M059J (cell line): ENCODE data around the gene NLK. TPM values are rescaled to one million over a fixed set of nuclear protein-coding genes. Genes with fewer than 3 reads are reported as not detected.
"Not testable (repeated sequence)": the region's sequence is repeated elsewhere in the genome, so short reads cannot be mapped to it uniquely, and the experiment has no call there.

Source experiments
- DNase-seq: peaks from one replicate; pipeline ENCODE4 v3.0.0-alpha.2; 2012; ENCODE audit warnings: low read depth
- total RNA-seq: library from RNA; depleted of rRNA; stranded (reverse); fragments of >200 nt; shearing (Covaris generic); gene quantifications from 2 replicates; pipeline ENCODE4 v1.2.3, GENCODE V29; 2014

Gene NLK
- total RNA-seq, 1 experiment from 2014 or later = 19.5 TPM

DNA sequence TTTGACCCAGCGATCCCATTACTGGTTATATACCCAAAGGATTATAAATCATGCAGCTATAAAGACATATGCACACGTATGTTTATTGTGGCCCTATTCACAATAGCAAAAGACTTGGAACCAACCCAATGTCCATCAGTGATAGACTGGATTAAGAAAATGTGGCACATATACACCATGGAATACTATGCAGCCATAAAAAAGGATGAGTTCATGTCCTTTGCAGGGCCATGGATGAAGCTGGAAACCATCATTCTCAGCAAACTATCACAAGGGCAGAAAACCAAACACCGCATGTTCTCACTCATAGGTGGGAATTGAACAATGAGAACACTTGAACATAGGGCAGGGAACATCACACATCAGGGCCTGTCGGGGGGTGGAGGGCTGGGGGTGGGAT lies 112.9 kb downstream of the NLK start:
- DNase-seq = not testable (repeated sequence)

DNA sequence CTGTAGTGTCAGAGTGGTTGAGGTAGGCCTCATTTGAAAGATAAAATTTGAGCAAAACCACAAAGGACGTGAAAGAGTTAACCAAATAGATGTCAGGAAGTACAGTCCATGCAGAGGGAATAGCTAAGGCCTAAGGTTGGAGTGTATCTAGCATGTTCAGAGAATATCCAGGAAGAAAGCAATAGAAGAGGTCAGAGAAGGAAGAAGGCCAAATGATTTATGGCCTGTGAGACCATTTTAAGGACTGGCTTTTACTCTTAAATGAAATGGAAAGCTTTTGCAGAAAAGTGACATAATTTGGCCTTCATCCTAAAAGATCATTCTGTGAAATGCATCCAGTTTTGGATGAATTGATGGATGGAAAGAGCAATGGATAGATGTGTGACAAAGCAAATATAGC lies 116.5 kb downstream of the NLK start:
- DNase-seq = no peak

DNA sequence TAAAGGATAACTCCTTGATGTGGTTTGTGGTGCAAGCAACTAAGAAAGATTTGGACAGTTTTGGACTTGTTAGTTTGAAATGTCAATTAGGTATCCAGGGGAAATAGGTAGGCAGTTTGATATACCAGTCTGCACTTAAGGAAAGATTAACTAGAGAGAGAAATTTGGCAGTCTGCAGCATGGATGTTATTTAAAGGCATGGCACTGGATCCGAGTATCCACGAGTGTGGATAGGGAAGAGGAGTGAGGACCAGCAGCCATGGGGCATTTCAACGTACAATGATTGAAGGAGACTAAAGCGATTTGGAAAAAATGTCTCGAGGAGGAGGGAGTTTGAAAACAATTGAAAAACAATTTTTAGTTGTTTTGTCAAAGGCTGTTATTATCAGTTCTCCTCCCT lies 117.4 kb downstream of the NLK start:
- DNase-seq = no peak

DNA sequence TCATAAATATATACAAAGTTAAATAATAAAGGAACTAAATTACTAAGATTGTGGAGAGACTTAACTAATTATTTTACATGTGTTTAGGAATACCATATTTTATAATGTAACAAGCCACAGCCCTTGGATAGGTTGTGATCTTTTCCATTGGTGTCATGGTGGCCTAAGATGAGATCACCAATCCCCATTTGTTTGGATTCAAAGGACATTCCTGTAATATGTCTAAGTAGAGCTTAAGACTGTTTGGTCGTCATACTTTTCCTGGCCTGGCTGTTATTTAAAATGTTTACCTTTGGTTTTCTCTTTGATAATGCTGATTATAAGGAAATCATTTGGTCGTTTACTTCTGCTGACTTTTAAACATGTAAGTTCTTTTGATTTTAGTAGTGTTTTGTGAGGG lies 118.1 kb downstream of the NLK start:
- DNase-seq = no peak

DNA sequence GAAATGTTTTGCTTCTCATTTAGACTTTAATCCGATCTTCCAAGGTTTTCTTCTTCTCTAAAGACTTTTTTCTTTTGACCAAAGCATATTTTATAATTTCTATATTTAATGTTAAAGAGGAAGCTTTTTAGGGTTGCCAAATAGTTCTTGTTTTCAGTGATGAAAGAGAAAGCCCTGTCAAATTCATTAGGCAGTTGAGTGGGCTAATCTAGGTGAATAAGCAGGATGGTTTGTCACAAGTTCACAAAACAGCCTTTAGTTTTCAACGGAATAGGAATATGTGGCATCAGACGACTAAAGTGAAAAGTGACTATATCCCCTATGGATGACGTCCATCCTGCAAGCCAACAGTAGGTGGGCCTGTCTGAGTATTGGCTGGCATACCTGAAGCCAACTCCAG lies 118.8 kb downstream of the NLK start:
- DNase-seq = no peak

DNA sequence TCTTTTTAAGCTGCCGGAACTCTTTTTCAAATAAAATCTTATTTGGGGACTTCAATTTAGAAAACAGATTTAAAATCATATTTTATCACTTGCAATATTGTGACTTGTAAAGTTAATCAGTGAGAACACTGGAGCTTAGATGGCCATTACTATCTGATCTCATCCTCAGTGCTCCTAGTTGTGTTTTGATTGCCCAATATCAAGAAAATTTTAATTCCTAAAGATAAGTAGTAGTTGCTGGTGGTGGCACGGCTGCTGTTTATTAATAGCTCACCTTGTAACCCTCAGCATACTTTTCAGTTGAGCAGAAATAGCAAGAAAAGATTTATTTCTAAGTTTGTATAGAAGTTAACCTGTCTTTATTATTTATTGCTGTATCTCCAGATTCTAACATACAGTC lies 124.0 kb downstream of the NLK start:
- DNase-seq = no peak

DNA sequence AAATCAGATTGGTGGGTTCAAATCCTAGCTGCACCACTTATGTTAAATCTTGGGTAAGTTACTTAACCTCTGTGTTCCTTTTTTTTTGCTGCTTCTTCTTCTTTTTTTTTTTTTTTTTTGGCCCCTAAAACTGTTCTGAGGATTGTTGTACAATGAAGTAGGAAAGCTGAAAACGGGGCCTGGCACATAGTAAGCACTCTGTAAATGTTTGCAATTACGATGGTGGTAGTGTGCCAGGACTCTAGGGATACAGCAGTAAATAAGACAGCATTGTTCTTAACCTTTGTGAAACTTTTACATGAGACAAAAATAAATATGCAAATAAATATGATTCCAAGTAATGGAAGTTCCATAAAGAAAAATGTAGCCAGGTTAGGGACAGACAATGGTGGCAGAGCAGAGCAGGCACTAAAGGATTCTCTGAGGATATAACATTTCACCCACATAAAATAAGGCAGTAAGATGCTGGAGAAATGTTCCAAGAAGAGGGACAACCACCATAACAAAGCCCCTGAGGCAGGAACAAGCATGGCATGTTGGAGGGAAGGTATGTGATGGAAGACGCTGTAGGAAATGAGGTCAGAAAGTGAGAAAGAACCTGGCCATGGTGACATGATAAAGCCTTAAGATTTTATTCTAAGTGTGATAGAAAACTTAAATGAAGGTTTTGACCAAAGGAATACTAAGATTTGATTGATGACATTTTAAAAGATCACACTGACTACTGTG lies 127.3 kb downstream of the NLK start:
- no peak for DNase-seq

DNA sequence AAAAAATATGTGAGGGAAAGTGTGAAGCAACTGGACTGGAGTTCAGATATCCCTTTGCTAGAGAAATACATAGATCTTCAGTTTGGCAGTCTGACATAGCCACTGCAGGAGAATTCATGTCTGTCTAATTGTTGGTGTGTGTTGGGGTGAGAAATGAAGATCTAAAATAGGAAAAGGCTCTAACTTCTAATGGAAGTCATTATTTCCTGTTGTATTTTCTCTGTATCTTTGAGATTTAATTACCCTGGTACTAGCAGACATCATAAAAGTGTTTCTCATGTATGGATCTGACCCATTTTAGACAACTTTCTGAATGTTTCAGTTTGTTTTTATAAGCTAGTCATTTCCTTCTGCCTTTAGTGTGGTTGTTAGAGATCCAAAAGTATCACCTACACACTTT lies 128.3 kb downstream of the NLK start:
- no peak for DNase-seq

DNA sequence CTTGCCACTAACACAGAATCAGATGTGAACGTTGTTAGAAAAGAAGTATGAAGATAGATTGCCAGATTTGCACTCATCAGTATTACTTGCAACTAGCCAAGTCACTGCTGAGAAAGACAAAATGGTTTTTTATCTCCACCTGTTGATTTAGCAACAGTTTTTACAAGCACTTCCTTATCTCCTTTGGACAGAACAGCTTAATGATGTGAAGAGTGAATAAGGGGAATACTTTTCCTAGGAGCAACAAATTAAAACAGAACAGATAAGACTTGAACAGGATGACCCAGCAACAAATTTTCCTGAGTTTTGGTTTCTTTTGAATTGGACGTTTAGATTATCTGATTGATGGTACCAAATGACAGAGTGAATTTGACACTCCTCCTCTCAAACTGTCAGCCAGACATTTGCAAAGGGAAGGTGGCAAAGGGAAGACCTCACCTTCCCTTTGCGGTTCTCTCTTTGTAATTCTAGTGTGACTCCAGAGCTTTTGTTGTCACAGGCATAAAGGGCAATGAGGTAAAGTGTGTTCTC lies 130.6 kb downstream of the NLK start:
- no peak for DNase-seq

DNA sequence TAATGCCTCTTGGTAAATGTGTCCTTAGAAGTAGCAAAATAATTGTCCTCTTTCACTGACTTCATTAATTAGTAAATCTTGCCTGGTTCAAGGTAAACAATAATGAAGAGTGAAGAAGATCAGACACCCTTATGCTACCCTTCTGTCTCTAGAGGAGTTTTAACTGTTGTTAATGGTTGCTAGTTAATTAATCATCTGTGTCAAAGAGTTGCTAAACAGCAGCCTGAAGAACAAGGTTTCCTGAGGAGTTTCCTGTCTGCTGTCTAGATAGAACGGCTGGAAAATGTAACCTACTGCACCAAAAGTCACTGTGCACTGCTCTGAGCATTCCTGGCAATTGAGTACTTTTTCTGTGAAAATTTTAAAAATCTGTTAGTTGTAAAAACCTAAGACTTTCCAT lies 131.3 kb downstream of the NLK start:
- no peak for DNase-seq

DNA sequence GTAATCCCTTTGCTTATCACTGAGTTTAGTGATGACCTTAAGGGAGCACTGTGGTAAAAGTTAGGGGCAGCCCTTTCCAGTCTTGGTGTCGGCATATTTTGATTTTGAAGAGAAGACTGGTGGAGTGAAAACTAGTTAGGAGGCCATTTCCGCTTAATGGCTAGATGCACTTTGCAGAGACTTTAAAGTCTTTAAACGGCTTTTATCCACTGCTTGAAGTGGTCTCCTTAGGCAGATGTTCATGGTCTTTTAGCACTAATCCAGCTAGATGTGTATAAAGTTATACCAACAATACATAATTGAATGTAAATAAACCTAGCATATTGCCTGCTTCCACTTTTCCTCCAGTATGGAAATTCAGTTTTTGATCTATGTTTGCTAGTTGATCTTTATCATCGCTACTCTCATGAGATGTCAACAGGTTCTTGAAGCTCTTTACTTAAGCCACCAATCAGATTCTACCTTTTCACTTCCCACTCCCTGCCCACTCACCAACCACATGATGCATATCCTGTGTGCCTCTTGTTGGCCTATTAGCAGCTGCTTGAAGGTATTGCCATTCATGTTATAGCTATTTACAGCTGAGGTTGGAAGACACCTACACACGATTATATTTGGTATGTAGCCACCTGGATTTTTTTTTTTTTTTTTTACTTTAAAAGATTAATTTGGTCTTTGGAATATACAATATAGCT lies 132.0 kb downstream of the NLK start:
- no peak for DNase-seq

DNA sequence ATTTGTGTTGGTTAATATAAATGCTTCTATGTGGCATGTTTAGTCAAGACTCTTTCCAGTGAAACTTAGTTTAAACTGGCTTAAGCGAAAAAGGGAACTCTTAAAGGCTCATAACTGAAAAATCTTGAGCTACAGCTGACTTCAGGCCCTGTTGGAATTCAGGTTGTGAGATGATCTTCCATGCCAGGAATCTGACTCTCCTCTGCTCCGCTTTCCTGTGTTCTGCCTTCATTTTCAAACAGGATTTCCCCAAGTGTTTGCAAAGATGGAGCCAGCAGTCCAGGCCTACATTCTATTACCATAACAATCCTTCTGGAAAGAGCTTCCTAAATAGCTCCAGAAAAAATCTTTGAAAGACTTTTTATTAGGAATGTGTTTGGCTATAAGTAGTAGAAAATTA lies 134.9 kb downstream of the NLK start:
- DNase-seq = no peak

DNA sequence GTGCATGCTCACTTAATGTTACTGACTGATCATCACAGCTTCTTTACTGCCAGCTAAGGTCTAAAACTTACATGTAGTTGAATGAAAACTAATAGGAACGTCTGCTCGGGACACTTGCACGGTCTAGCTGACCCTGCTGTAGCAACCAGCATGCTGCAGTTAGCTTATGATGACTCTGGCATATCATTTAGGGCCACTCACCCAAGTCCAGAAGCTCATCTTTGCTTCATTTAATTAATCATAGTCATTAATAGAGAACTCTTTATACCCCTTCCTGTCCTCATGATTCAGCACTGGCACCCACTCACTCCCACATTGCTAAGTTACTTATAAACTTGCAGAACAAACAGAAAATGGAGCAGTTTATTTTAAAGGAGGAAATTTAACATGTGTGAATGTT lies 136.3 kb downstream of the NLK start:
- DNase-seq = no peak

DNA sequence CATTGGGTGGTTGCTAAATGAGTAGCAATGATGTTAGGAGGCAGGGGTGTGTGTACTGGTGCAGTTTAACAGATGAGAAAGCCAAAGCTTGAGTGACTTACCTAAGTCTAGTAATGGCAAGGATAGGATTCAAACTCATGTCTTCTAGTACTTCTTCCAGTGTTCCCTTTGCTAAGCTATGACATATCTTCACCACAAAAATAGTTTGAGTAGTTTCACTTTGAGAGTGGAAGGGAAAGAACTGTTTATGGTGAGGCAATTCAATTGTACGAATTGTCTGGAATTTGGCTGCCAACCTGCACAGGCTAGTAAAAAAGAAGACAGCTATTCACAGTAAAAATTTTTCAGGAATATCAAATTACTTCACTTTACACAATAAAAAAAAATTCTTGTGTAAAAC lies 138.0 kb downstream of the NLK start:
- peak; percentile 9 for DNase-seq

DNA sequence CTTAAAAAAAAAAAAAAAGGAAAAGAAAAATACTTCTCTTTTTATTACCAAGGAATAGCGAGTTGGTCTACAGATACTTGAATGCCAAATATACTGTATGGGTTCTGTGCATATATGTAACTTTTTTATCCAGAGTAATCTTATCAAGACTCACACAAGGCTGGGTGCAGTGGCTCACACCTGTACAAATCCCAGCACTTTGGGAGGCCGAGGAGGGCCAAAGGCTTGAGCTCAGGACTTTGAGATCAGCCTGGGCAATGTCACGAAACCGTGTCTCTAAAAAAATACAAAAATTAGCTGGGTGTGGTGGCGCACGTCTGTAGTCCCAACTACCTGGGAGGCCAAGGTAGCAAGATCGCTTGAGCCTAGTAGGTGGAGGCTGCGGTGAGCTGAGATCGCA lies 139.1 kb downstream of the NLK start:
- DNase-seq = no peak

DNA sequence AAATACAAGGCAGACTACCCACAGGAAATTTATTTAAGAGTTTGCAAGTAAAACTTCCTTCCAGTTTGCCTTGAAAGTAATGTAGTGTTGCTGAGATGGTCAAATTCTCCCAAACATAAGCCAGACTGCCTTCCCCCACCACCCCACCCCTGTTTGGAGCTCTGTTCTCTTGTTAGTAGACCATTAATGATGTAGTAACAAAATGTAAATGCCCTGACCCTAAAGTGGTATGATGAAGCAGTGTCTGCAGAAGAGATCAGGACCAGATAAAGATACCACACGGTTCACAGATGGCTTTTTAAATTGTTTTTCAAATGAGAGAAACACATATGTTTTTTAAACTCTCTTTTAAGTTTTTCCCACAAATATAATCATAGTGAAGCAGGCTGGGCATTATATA lies 140.1 kb downstream of the NLK start:
- DNase-seq = no peak

DNA sequence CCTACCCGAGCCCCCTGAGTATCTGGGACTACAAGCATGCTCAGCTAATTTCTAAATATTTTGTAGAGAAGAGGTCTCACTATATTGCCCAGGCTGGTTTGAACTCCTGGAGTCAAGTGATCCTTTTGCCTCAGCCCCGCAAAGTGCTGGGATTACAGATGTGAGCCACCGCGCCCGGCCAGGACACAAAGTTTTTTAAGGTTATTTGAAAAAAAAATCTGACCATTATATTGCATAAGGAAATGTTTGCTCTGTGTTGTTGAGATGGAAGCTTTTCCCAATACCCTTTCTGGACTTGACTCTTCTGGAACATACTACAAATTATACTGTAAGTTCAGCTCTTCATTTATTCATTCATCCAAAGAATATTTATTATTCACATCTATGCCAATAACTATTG lies 143.2 kb downstream of the NLK start:
- no peak for DNase-seq

DNA sequence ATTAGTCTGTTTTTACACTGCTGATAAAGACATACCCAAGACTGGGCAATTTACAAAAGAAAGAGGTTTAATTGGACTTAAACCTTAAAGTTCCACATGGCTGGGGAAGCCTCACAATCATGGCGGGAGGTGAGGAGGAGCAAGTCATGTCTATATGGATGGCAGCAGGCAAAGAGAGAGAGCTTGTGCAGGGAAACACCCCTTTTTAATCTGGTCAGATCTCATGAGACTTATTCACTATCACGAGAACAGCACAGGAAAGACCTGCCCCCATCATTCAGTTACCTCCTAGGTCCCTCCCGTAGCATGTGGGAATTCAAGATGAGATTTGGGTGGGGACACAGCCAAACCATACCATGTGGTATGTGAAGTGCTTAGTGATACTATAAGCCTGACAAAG lies 144.0 kb downstream of the NLK start:
- DNase-seq = not testable (repeated sequence)

DNA sequence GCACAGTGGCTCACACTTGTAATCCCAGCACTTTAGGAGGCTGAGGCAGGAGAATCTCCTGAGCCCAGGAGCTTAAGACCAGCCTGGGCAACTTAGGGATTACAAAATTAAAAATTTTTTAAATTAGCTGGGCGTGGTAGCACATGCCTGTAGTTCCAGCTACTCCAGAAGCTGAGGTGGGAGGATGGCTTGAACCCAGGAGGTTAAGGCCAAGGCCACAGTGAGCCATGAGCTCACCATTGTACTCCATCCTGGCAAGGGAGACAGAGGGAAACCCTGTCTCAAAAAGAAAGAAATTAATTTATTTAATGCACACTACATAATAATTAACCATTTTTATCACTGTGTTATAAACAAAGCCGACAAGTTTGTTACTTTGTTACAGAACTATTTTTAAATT lies 145.5 kb downstream of the NLK start:
- no peak for DNase-seq

DNA sequence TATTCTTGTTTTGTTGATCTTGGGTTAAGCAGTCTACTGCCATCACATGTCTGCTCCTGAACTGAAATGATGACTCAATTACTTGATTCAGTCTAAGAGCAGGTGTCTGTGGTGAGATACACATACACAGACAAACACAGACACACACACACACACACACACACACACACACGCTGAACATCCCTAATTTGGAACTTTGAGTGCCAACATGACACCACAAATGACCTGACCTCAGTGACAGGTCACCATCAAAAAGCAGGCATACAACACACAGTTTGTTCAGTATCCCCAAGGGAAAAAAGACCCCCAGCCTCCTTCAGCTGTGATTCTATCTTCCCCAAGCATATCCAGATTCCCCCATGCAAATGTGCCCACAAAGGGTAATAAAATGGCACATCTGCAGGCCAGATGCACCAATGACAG lies 146.4 kb downstream of the NLK start:
- no peak for DNase-seq

DNA sequence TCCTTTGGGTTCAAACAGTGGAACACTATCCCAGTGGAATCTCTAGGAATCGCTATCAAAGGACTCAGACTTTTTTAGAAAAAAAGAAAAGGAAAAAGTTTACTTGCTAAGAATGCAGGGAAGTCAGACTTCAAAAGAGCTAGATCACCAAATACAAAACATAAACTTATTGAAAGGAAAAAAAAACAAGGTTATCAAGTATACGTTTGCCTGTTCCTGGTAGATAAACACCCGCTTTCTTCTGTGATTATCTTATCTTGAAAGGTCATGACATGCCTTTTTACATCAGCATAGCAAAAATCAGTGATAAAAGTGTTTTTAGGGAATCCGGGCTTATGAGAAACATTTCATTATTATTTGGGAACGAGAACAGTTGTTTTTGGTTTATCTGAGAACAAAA lies 147.2 kb downstream of the NLK start:
- DNase-seq = no peak

DNA sequence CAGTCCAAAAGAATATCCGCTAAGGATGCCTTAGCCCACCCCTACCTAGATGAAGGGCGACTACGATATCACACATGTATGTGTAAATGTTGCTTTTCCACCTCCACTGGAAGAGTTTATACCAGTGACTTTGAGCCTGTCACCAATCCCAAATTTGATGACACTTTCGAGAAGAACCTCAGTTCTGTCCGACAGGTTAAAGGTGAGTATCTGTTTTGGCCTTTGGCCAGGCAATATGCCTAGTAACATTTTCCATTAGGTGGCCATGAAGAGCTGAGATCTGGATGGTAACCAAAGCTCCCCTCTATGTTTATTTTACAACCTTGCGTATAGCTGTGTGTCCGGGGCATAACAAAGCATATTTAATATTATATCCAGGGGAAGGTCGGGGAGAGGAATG lies 148.5 kb downstream of the NLK start:
- no peak for DNase-seq

DNA sequence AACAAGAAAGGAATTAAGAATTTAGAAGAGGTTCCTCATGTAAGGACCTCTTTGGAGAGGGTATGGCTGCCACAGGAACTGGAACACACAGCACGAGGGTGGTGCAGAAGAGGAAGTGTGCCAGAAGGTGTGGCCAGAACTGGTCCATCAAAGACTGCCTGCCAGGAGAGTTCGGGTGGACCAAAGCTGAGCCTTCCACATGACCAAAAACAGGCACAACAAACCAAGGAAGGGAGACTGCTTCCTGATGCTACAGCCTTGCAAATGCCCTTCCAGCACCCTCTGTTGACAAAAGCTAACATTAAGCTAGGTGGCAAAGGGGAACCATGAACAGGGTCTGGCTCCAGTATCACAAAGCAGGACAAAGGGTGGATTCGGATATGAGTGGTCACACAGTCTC lies 150.8 kb downstream of the NLK start:
- DNase-seq = no peak

DNA sequence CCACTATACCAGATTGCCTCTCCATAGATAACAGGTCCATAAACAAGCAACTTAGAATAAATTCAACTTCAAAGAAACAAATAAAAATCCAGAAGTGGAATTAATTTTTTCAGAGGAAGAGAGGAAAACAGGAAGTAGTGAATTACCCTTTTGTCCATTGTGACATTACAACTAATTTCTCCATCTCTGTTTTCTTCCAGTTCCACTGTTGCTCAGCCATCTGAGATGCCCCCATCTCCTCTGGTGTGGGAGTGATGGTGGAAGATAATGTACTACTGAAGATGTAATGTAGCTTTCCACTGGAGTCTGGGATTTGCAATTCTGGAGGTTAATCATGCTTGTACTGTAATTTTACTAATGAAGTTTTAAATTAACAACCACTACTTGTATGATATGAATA lies 151.9 kb downstream of the NLK start:
- no peak for DNase-seq
